Nephron progenitor cell (in vitro differentiated cells): ENCODE results near the gene BIRC5.
A peak's percentile ranks its signal among the peaks of the same experiment; 100 is the strongest.

Experiments used
- DNase-seq: peaks from one replicate; pipeline ENCODE4 v3.0.0; 2021
- H3K27ac Mint-ChIP-seq: 2 replicates; pipeline ENCODE4 v1.8.0; 2021; ENCODE audit warnings: mild to moderate bottlenecking, moderate library complexity, mixed read lengths
- H3K27me3 Mint-ChIP-seq: 2 replicates; pipeline ENCODE4 v1.8.0; 2021; ENCODE audit warnings: mild to moderate bottlenecking, low read depth, mixed read lengths; ENCODE audit not compliant: poor library complexity
- H3K36me3 Mint-ChIP-seq: 2 replicates; pipeline ENCODE4 v1.8.0; 2021; ENCODE audit warnings: low read depth, mixed read lengths
- H3K4me1 Mint-ChIP-seq: 2 replicates; pipeline ENCODE4 v1.8.0; 2021; ENCODE audit warnings: mixed read lengths
- H3K4me3 Mint-ChIP-seq: 2 replicates; pipeline ENCODE4 v1.8.0; 2021; ENCODE audit warnings: mild to moderate bottlenecking, moderate library complexity, mixed read lengths
- H3K9me3 Mint-ChIP-seq: 2 replicates; pipeline ENCODE4 v1.8.0; 2021; ENCODE audit warnings: mild to moderate bottlenecking, moderate library complexity, mixed read lengths
- CTCF ChIP-seq: fragments of 200-600 bp; sonication (generic); IDR thresholded peaks from 2 replicates; pipeline ENCODE4 v1.5.0; 2021; ENCODE audit warnings: antibody characterized with exemption

Gene BIRC5

DNA sequence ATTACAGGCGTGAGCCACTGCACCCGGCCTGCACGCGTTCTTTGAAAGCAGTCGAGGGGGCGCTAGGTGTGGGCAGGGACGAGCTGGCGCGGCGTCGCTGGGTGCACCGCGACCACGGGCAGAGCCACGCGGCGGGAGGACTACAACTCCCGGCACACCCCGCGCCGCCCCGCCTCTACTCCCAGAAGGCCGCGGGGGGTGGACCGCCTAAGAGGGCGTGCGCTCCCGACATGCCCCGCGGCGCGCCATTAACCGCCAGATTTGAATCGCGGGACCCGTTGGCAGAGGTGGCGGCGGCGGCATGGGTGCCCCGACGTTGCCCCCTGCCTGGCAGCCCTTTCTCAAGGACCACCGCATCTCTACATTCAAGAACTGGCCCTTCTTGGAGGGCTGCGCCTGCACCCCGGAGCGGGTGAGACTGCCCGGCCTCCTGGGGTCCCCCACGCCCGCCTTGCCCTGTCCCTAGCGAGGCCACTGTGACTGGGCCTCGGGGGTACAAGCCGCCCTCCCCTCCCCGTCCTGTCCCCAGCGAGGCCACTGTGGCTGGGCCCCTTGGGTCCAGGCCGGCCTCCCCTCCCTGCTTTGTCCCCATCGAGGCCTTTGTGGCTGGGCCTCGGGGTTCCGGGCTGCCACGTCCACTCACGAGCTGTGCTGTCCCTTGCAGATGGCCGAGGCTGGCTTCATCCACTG lies at the start of gene BIRC5:
BIRC5 (plus strand) TSS at position 238 of the 690 bp plus-strand sequence; CDS start at position 302, 64 bp downstream.
- TF ChIP-seq CTCF: no peak
- Mint-ChIP-seq H3K27ac (peak within 1 kb of the TSS; percentile 85), H3K27me3 (peaks cover 16% of the 10 kb centered on the region), H3K36me3 (peaks cover 22% of the 10 kb centered on the region), H3K4me3 (peak within 1 kb of the TSS; percentile 95), H3K9me3 (no peaks in the 10 kb centered on the region), H3K4me1 (peaks cover 25% of the 10 kb centered on the region)
- DNase-seq: peak; percentile 95

GRCh38 chr17:78164748-78165607 lies 49.1 kb upstream of the BIRC5 start:
- Mint-ChIP-seq H3K9me3 (no peaks in the 10 kb centered on the region), H3K27me3 (peaks cover 7% of the 10 kb centered on the region), H3K4me1 (no peaks in the 10 kb centered on the region), H3K27ac (no peak overlapping the region), H3K36me3 (no peaks in the 10 kb centered on the region), H3K4me3 (no peak overlapping the region)
- no peak for DNase-seq
- TF ChIP-seq CTCF: no peak

- peaks cover 6% of the 10 kb centered on the region for H3K27me3 Mint-ChIP-seq
- no peaks in the 10 kb centered on the region for H3K9me3 Mint-ChIP-seq
- DNase-seq: no peak
- H3K27ac Mint-ChIP-seq: no peak overlapping the region
- no peak overlapping the region for H3K4me3 Mint-ChIP-seq
- no peak for TF ChIP-seq CTCF
- H3K4me1 Mint-ChIP-seq: no peaks in the 10 kb centered on the region
- H3K36me3 Mint-ChIP-seq: no peaks in the 10 kb centered on the region
These were observed 47.6 kb upstream of the BIRC5 start for GRCh38 chr17:78166416-78166815.

- Mint-ChIP-seq H3K9me3 (no peaks in the 10 kb centered on the region), H3K27me3 (peaks cover 6% of the 10 kb centered on the region), H3K27ac (no peak within 1 kb of the TSS), H3K4me1 (peaks cover 12% of the 10 kb centered on the region), H3K36me3 (peaks cover 2% of the 10 kb centered on the region), H3K4me3 (peak within 1 kb of the TSS; percentile 75)
- peak; percentile 94 for DNase-seq
- no peak for TF ChIP-seq CTCF
These were observed 45.7 kb upstream of the BIRC5 start, which contains the start of gene SYNGR2 for GRCh38 chr17:78168242-78168902. SYNGR2 (plus strand) TSS chr17:78168581; CDS start chr17:78168617, 36 bp downstream.

DNA sequence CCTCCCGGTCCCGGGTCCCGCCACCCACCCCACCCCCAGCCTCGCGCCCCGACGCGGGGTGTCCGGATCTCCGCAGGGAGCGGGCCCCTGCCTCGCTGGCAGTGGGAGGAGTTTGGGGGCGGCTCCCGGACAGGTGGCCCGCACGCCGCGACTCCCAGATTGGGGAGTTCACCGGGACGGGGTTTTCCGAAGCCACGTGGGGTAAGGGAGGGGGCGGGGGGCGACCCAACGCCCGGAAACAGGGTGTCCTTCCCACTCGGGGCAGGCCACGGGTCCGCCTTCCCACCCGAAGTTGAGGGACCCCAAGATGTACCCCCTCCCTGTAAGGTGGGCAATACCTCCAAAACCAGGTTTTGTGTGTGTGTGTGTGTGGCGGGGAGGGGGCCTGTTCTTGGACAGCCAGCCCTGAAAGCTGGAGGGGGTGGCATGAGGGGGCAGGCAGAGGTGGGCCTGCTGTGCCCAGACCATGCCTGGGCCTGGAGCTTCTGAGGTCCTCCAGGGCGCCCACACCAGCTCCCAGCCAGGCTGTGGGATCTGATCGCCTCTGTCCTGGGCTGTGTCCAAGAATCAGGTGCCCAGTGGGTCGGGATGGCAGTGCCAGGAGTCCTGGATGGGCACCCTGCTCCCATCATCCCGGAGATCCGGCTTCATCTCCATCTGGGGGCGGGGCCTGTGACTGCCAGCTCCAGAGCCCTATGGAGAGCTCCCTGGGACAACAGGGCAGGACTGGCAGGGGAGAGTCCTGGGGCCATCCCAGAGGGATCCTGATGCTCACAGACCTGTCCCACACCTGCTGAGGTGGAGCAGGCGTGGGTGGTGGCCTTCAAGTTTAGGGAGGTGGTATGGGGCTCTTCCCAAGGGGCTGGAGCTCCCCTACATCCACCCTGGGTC lies 44.9 kb upstream of the BIRC5 start:
- peak; percentile 44 for DNase-seq
- Mint-ChIP-seq H3K36me3 (peaks cover 10% of the 10 kb centered on the region), H3K9me3 (no peaks in the 10 kb centered on the region), H3K27ac (no peak overlapping the region), H3K4me3 (peak overlapping the region; percentile 28), H3K4me1 (peaks cover 12% of the 10 kb centered on the region), H3K27me3 (peaks cover 6% of the 10 kb centered on the region)
- TF ChIP-seq CTCF: no peak
